Measurements from ENCODE around the gene POFUT2.

GRCh38 chr21:45292399-45293219, 4.9 kb upstream of the POFUT2 start:
- TF ChIP-seq POLR2A (IDR thresholded peaks at IDR 0.05): peak in 1 of 2 donors; percentile 34
- TF ChIP-seq CTCF (IDR thresholded peaks at IDR 0.05): peak; percentile 97 to 100 (median 99)

All from adrenal gland (tissue), 5 donors.